HepG2 (cell line): ENCODE results near the gene PBX2. TPM values are rescaled to one million over a fixed set of nuclear protein-coding genes. Genes with fewer than 3 reads are reported as not detected.

Source experiments
- ATAC-seq: fragments of 200-7000 bp; cut with Tn5 transposase; 3 replicates; pipeline ENCODE4 v1.9.1; 2020; ENCODE audit warnings: mild to moderate bottlenecking, moderate library complexity
- BruUV-seq: library from RNA; stranded (reverse); fragments of 400-500 nt; replicated peaks from 2 replicates; lab custom pipeline; 2021; lab: Mats Ljungman, UMichigan
- CTCF ChIA-PET: fragments of 300-600 bp; formaldehyde crosslinking; extraction: SDS; loops from one replicate; lab custom pipeline; 2021; ENCODE audit warnings: low total read pairs, inconsistent platforms, low intra/inter-chr PET ratio; lab: Yijun Ruan, JAX
- POLR2A ChIA-PET: fragments of 350-600 bp; sonication (Branson Sonifier 250); formaldehyde crosslinking; loops from one replicate; lab custom pipeline; 2020; ENCODE audit warnings: antibody characterized with exemption, inconsistent platforms; lab: Yijun Ruan, JAX
- DNase-seq: peaks from one replicate; pipeline ENCODE4 v3.0.0-alpha.2; 2015; ENCODE audit warnings: low spot score
- FAIRE-seq: peaks from 3 replicates; lab custom pipeline; 2011; peaks lifted over from hg19 to GRCh38; lab: Jason Lieb, UNC
- H2AFZ ChIP-seq: one replicate; pipeline ENCODE4 v1.6.1; 2011; ENCODE audit warnings: low read length, inconsistent platforms
- H3K27ac ChIP-seq: fragments of 300-600 bp; 3 replicates; pipeline ENCODE4 v1.8.0; 2011; ENCODE audit warnings: mixed run types, mild to moderate bottlenecking, mixed read lengths, low read length, inconsistent platforms; ENCODE audit not compliant: insufficient read depth; ENCODE audit errors: extremely low read length
- H3K27me3 ChIP-seq, 2 experiments: fragments of 200-600 bp in 1 of 2; 2 replicates in 1 of 2; 3 replicates in 1 of 2; pipeline versions ENCODE4 v1.6.0 to v1.8.0; 2011; ENCODE audit warnings: low read length in 2 of 2, mild to moderate bottlenecking in 2 of 2, moderate library complexity in 2 of 2, inconsistent platforms in 1 of 2; ENCODE audit not compliant: insufficient read depth in 2 of 2, control insufficient read depth in 1 of 2
- H3K36me3 ChIP-seq, 2 experiments: fragments of 200-600 bp in 1 of 2; replicated peaks in 1 of 2; 2 replicates in 1 of 2; 3 replicates in 1 of 2; pipeline versions ENCODE4 v1.5.1 to v1.8.0; 2011; ENCODE audit warnings: low read length in 2 of 2, inconsistent platforms in 1 of 2; ENCODE audit not compliant: insufficient read depth in 2 of 2, control insufficient read depth in 1 of 2
- H3K4me1 ChIP-seq: 2 replicates; pipeline ENCODE4 v1.5.1; 2012; ENCODE audit warnings: low read length, inconsistent platforms; ENCODE audit not compliant: insufficient read depth
- H3K4me2 ChIP-seq: 2 replicates; pipeline ENCODE4 v1.6.0; 2011; ENCODE audit warnings: low read depth, low read length, inconsistent platforms
- H3K4me3 ChIP-seq, 3 experiments: fragments of 200-600 bp in 1 of 3; sonication (generic), shearing (Covaris generic) in 1 of 3; replicated peaks in 1 of 3; 2 replicates each; pipeline ENCODE4 v1.5.1; 2011 to 2016; ENCODE audit warnings: low read length in 3 of 3, inconsistent platforms in 2 of 3, low read depth in 2 of 3, mild to moderate bottlenecking in 2 of 3, control low read depth in 1 of 3, mixed read lengths in 1 of 3; ENCODE audit not compliant: insufficient read depth in 1 of 3
- H3K79me2 ChIP-seq: one replicate; pipeline ENCODE4 v1.6.1; 2011; ENCODE audit warnings: low read length, inconsistent platforms; ENCODE audit not compliant: insufficient read depth
- H3K9ac ChIP-seq: 2 replicates; pipeline ENCODE4 v1.6.0; 2011; ENCODE audit warnings: mild to moderate bottlenecking, low read depth, low read length, inconsistent platforms; ENCODE audit not compliant: insufficient read depth
- H3K9me3 ChIP-seq: 2 replicates; pipeline ENCODE4 v1.5.1; 2012; ENCODE audit warnings: mild to moderate bottlenecking, low read length
- H4K20me1 ChIP-seq: 2 replicates; pipeline ENCODE4 v1.6.0; 2011; ENCODE audit warnings: inconsistent platforms, mild to moderate bottlenecking, low read length, moderate library complexity; ENCODE audit not compliant: insufficient read depth
- BCL6 ChIP-seq: IDR thresholded peaks from 2 replicates; pipeline ENCODE4 v1.6.1; 2016; ENCODE audit warnings: missing genetic modification reagents, missing compliant biosample characterization
- DPF2 ChIP-seq: sonication (generic); formaldehyde crosslinking; IDR thresholded peaks from 2 replicates; pipeline ENCODE4 v1.4.0; 2020; ENCODE audit warnings: mild to moderate bottlenecking, low read depth, missing genetic modification reagents, borderline replicate concordance
- EED ChIP-seq: sonication (generic); formaldehyde crosslinking; IDR thresholded peaks from 2 replicates; pipeline ENCODE4 v1.5.0; 2020; ENCODE audit warnings: mild to moderate bottlenecking, missing genetic modification reagents
- IRF2 ChIP-seq: IDR thresholded peaks from 2 replicates; pipeline ENCODE4 v1.6.1; 2018; ENCODE audit warnings: missing genetic modification reagents, missing compliant biosample characterization
- MEF2D ChIP-seq: sonication (generic); formaldehyde crosslinking; IDR thresholded peaks from 2 replicates; pipeline ENCODE4 v1.5.1; 2020; ENCODE audit warnings: mild to moderate bottlenecking, missing genetic modification reagents
- NR2F2 ChIP-seq: IDR thresholded peaks from 2 replicates; pipeline ENCODE4 v1.6.1; 2012; ENCODE audit warnings: low read depth, inconsistent platforms, borderline replicate concordance
- SRF ChIP-seq: IDR thresholded peaks from 2 replicates; pipeline ENCODE4 v1.6.1; 2011; ENCODE audit warnings: mild to moderate bottlenecking, low read depth, low read length, moderate library complexity
- U2AF1 ChIP-seq: fragments of 200-400 bp; formaldehyde crosslinking; optimal IDR thresholded peaks from 2 replicates; pipeline ENCODE3; 2017; ENCODE audit warnings: mild to moderate bottlenecking, low read depth, low read length
- ZFP1 ChIP-seq: IDR thresholded peaks from 2 replicates; pipeline ENCODE4 v1.6.1; 2016
- ZNF282 ChIP-seq: fragments of 450-650 bp; IDR thresholded peaks from 2 replicates; pipeline ENCODE4 v1.6.1; 2018; ENCODE audit not compliant: partially characterized antibody
- ZNF441 ChIP-seq: sonication (generic); formaldehyde crosslinking; IDR thresholded peaks from 2 replicates; pipeline ENCODE4 v1.7.0; 2021; ENCODE audit warnings: missing genetic modification reagents, borderline replicate concordance
- ZNF746 ChIP-seq: sonication (generic); formaldehyde crosslinking; IDR thresholded peaks from 2 replicates; pipeline ENCODE4 v1.8.0; 2022; ENCODE audit warnings: mild to moderate bottlenecking, missing genetic modification reagents
- ZSCAN29 ChIP-seq: sonication (generic); formaldehyde crosslinking; conservative IDR thresholded peaks from 2 replicates; pipeline ENCODE4 v1.4.0; 2020; ENCODE audit warnings: mild to moderate bottlenecking, missing genetic modification reagents
- WGBS: methylation state at CpG from one replicate; pipeline ENCODE4 v1.1.6; 2017; ENCODE audit warnings: low lambda C conversion rate; 5-methylcytosine and 5-hydroxymethylcytosine counted together
- in situ Hi-C: cut with HindIII; loops from 2 replicates; pipeline ENCODE4 v1.10.0; 2017; ENCODE audit warnings: low pct_unique_long_range_greater_than_20kb; ENCODE audit not compliant: extremely low pct_ligation_motif_present
- intact Hi-C: fragments of 100-400 bp; cut with micrococcal nuclease; formaldehyde crosslinking; loops from one replicate; pipeline ENCODE4 v1.10.0; 2022; ENCODE audit not compliant: unreplicated experiment
- polyA plus RNA-seq, 8 experiments: library from polyadenylated mRNA; depleted of rRNA in 3 of 8; stranded (reverse) in 7 of 8; unstranded in 1 of 8; fragments of >200 nt; fragmentation: Illumina TruSeq in 4 of 8; extraction: Trizol in 4 of 8; gene quantifications; 2 replicates each; pipeline versions ENCODE4 v1.2.1 to v1.2.3, GENCODE V29; 2011 to 2016; ENCODE audit warnings: low read depth in 4 of 8, missing spikeins in 1 of 8, mixed read lengths in 1 of 8; ENCODE audit not compliant: insufficient read depth in 1 of 8
- total RNA-seq, 5 experiments: library from RNA; depleted of rRNA; stranded (reverse); fragments of >200 nt; fragmentation: Illumina TruSeq; extraction: Trizol; gene quantifications; 2 replicates each; pipeline ENCODE4 v1.2.3, GENCODE V29; 2016; ENCODE audit warnings: low read depth in 1 of 5
- TF ChIP-seq, protein P1 (sequence below): sonication (generic); formaldehyde crosslinking; IDR thresholded peaks from 2 replicates; pipeline ENCODE4 v1.4.0; 2020; ENCODE audit warnings: missing genetic modification reagents
- TF ChIP-seq, protein P2 (sequence below): fragments of 450-650 bp; IDR thresholded peaks from 2 replicates; pipeline ENCODE4 v1.6.1; 2017; ENCODE audit warnings: mild to moderate bottlenecking
- TF ChIP-seq, protein P3 (sequence below): IDR thresholded peaks from 2 replicates; pipeline ENCODE4 v1.6.1; 2012; ENCODE audit warnings: low read length, improper control_type of control experiment

The PBX2 gene
- total and polyA plus RNA-seq, 2 of the 13 experiments (the other 11 are each of a cell fraction or from before 2014, with no cell fraction given) = 42.3 to 77.8 TPM

DNA sequence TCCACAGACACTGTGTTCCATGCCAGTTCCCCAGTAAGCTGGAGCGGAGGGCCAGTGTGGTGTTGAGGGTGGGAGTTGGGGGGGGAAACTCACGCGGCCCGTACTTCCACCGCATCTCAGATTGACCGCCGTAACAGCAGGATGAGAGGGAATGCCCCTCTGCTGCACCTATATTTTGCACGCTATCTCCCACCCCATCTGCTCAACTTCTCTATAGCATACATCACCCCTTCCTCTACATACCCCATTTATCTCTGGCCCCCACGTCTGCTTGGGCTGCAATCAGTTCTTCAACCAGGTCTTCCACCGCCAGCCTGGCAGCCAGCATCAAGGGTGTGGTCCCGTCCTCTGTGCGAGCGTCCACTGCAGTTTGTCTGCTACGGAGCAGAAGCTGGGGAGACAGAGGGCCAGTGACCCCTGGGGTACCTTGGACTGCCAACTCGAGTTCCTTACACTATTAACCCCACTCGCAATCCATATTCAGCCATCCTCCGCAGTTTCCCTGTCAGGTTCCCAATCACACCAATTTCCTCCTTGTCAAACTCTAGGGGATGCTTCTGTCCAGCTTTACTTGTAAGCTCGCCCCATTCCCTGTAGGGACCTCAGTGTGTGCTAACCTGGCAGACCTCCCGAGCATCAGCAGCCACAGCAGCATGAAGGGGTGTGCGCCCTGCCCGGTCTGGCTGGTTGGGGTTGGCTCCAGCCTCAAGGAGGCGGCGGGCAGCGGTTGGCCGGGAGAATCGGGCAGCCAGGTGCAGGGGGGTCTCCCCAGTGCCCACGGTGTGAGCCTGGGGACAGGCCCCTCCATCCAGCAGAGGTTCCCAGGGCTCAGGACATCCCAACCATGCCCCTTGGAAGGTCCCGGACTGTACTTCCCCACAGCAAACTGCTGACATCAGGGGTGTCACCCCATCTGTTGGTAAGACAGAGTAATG is 6.9 kb upstream of the PBX2 start:
- ATAC-seq (no peak), DNase-seq (no peak), FAIRE-seq (no peak)
- Histone ChIP-seq H3K36me3 (no peaks in the 10 kb centered on the region), H3K4me3 (peak overlapping the region in 2 of 3 experiments; percentile 94 to 96; a peak in 4 of 6 replicates), H4K20me1 (no peaks in the 10 kb centered on the region), H3K27ac (peak overlapping the region; percentile 98), H3K4me1 (peaks cover 54% of the 10 kb centered on the region), H3K9ac (peak overlapping the region; percentile 99), H3K79me2 (no peaks in the 10 kb centered on the region), H3K4me2 (peak overlapping the region; percentile 99), H3K27me3 (peaks cover 2 to 13% of the 10 kb centered on the region in 2 experiments; a peak in 3 of 5 replicates), H3K9me3 (no peaks in the 10 kb centered on the region), H2AFZ (peak overlapping the region; percentile 18)
- BruUV-seq = no TSS peak
- ChIA-PET POLR2A (interaction anchor here (1.1 to 3.0 kb wide), 5 partner anchors 19 to 775 kb away, joined by 4 to 82 read pairs (median 8); partner anchors contain the start of genes AGPAT1, NEU1 and RNF5), CTCF (no interaction called here)
- in situ Hi-C loops = no loop called here
- intact Hi-C loops = loop anchor here (5.0 kb wide), 2 partner anchors 35 to 80 kb away; no protein-coding TSS in a partner anchor
- whole genome bisulfite sequencing = 83% methylated on average over 23 of the region's 28 CpGs
- no peak for TF ChIP-seq ZFP1 (CRISPR knock-in tag)
- peak; percentile 67; the same call in 1 of the 2 replicates for TF ChIP-seq EED (CRISPR knock-in tag)
- 0 out of 2 replicates have a peak, but pooled peaks have one; percentile 3 for TF ChIP-seq ZNF746 (CRISPR knock-in tag)
- TF ChIP-seq, protein P1, sequence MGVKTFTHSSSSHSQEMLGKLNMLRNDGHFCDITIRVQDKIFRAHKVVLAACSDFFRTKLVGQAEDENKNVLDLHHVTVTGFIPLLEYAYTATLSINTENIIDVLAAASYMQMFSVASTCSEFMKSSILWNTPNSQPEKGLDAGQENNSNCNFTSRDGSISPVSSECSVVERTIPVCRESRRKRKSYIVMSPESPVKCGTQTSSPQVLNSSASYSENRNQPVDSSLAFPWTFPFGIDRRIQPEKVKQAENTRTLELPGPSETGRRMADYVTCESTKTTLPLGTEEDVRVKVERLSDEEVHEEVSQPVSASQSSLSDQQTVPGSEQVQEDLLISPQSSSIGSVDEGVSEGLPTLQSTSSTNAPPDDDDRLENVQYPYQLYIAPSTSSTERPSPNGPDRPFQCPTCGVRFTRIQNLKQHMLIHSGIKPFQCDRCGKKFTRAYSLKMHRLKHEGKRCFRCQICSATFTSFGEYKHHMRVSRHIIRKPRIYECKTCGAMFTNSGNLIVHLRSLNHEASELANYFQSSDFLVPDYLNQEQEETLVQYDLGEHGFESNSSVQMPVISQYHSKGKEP (CRISPR knock-in tag) = no peak
- no peak for TF ChIP-seq MEF2D (CRISPR knock-in tag)
- TF ChIP-seq SRF = no peak
- TF ChIP-seq, protein P2, sequence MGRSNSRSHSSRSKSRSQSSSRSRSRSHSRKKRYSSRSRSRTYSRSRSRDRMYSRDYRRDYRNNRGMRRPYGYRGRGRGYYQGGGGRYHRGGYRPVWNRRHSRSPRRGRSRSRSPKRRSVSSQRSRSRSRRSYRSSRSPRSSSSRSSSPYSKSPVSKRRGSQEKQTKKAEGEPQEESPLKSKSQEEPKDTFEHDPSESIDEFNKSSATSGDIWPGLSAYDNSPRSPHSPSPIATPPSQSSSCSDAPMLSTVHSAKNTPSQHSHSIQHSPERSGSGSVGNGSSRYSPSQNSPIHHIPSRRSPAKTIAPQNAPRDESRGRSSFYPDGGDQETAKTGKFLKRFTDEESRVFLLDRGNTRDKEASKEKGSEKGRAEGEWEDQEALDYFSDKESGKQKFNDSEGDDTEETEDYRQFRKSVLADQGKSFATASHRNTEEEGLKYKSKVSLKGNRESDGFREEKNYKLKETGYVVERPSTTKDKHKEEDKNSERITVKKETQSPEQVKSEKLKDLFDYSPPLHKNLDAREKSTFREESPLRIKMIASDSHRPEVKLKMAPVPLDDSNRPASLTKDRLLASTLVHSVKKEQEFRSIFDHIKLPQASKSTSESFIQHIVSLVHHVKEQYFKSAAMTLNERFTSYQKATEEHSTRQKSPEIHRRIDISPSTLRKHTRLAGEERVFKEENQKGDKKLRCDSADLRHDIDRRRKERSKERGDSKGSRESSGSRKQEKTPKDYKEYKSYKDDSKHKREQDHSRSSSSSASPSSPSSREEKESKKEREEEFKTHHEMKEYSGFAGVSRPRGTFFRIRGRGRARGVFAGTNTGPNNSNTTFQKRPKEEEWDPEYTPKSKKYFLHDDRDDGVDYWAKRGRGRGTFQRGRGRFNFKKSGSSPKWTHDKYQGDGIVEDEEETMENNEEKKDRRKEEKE = no peak
- no peak for TF ChIP-seq U2AF1
- TF ChIP-seq ZNF282 = no peak
- no peak for TF ChIP-seq NR2F2
- TF ChIP-seq IRF2 (CRISPR knock-in tag) = no peak
- no peak for TF ChIP-seq BCL6
- no peak for TF ChIP-seq ZSCAN29 (CRISPR knock-in tag)
- 0 out of 2 replicates have a peak, but pooled peaks have one; percentile 13 for TF ChIP-seq DPF2
- TF ChIP-seq, protein P3, sequence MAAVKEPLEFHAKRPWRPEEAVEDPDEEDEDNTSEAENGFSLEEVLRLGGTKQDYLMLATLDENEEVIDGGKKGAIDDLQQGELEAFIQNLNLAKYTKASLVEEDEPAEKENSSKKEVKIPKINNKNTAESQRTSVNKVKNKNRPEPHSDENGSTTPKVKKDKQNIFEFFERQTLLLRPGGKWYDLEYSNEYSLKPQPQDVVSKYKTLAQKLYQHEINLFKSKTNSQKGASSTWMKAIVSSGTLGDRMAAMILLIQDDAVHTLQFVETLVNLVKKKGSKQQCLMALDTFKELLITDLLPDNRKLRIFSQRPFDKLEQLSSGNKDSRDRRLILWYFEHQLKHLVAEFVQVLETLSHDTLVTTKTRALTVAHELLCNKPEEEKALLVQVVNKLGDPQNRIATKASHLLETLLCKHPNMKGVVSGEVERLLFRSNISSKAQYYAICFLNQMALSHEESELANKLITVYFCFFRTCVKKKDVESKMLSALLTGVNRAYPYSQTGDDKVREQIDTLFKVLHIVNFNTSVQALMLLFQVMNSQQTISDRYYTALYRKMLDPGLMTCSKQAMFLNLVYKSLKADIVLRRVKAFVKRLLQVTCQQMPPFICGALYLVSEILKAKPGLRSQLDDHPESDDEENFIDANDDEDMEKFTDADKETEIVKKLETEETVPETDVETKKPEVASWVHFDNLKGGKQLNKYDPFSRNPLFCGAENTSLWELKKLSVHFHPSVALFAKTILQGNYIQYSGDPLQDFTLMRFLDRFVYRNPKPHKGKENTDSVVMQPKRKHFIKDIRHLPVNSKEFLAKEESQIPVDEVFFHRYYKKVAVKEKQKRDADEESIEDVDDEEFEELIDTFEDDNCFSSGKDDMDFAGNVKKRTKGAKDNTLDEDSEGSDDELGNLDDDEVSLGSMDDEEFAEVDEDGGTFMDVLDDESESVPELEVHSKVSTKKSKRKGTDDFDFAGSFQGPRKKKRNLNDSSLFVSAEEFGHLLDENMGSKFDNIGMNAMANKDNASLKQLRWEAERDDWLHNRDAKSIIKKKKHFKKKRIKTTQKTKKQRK = no peak
- TF ChIP-seq ZNF441 (CRISPR knock-in tag) = no peak
